Measurements from ENCODE around the gene TATDN2.

DNA sequence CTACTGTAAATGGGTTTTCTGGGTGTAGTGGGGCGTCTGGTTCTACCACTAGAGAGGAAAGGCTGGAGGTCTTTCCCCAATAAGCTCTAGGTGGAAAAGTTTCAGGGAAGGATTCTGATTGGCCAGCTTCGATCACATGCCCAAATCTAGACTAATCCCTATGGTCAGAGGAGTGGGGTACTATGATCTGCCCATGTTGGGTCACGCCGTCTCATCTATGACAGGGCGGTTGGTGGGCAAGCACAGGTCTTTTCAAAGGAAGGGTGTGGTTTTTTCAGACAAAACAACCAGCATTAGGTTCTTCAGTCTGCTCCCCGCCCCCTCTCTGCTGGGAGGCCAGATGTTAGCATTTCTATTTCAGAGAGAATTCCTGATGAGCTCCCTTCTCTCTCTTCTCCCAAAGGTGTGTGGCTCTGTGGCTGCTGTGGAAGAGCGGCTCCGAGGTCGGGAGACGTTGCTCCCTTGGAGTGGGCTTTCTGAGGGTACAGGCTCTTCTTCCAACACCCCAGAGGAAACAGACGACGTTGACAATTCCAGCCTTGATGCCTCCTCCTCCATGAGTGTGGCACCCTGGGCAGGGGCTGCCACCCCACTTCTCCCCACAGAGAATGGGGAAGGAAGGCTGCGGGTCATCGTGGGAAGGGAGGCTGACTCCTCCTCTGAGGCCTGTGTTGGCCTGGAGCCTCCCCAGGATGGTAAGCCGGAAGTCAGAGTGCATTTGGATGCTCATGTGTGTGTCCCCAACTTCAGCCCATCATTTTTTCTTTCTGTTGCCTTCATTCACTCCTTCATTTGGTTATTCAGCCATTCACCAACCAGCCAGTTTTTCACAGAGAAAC lies 9.7 kb upstream of the TATDN2 start:
- TF ChIP-seq, protein P1, sequence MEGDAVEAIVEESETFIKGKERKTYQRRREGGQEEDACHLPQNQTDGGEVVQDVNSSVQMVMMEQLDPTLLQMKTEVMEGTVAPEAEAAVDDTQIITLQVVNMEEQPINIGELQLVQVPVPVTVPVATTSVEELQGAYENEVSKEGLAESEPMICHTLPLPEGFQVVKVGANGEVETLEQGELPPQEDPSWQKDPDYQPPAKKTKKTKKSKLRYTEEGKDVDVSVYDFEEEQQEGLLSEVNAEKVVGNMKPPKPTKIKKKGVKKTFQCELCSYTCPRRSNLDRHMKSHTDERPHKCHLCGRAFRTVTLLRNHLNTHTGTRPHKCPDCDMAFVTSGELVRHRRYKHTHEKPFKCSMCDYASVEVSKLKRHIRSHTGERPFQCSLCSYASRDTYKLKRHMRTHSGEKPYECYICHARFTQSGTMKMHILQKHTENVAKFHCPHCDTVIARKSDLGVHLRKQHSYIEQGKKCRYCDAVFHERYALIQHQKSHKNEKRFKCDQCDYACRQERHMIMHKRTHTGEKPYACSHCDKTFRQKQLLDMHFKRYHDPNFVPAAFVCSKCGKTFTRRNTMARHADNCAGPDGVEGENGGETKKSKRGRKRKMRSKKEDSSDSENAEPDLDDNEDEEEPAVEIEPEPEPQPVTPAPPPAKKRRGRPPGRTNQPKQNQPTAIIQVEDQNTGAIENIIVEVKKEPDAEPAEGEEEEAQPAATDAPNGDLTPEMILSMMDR (IDR thresholded peaks at IDR 0.05) = no peak
- TF ChIP-seq POLR2AphosphoS5 (IDR thresholded peaks at IDR 0.05) = no peak
- TF ChIP-seq POLR2A (IDR thresholded peaks at IDR 0.05) = no peak
